Left forelimb (tissue), 1 donor: ENCODE results near the gene ASPHD2.

ENCODE experiments used
- DNase-seq: peaks from one replicate; pipeline ENCODE4 v3.0.0-alpha.2; 2018; ENCODE audit warnings: low spot score

Gene ASPHD2

GRCh38 chr22:26476705-26477340 lies 47.8 kb downstream of the ASPHD2 start:
- no peak for DNase-seq

- DNase-seq: no peak
Observed at GRCh38 chr22:26477341-26477731, 48.3 kb downstream of the ASPHD2 start.

- no peak for DNase-seq
Observed at GRCh38 chr22:26479043-26479791, 50.2 kb downstream of the ASPHD2 start.

- no peak for DNase-seq
Observed at GRCh38 chr22:26479792-26480610, 50.9 kb downstream of the ASPHD2 start.

- no peak for DNase-seq
Observed at GRCh38 chr22:26480611-26480932, 51.5 kb downstream of the ASPHD2 start.

GRCh38 chr22:26481112-26481693 lies 52.1 kb downstream of the ASPHD2 start:
- no peak for DNase-seq

GRCh38 chr22:26481694-26482093 lies 52.6 kb downstream of the ASPHD2 start:
- no peak for DNase-seq

- DNase-seq: no peak
Observed at GRCh38 chr22:26482161-26482560, 53.1 kb downstream of the ASPHD2 start.

GRCh38 chr22:26483043-26483438 lies 54.0 kb downstream of the ASPHD2 start:
- no peak for DNase-seq

GRCh38 chr22:26483439-26484359 lies 54.6 kb downstream of the ASPHD2 start, which contains the start of the genes HPS4 and SRRD:
HPS4 (minus strand) TSS chr22:26483783; CDS start chr22:26481762, 2,021 bp downstream.
SRRD (plus strand) TSS chr22:26483877; CDS start chr22:26483891, 14 bp downstream.
- peak; percentile 95 for DNase-seq

- DNase-seq: no peak
Observed at GRCh38 chr22:26484360-26484706, 55.3 kb downstream of the ASPHD2 start.

GRCh38 chr22:26485013-26485412 lies 56.0 kb downstream of the ASPHD2 start:
- no peak for DNase-seq

- DNase-seq: no peak
Observed at GRCh38 chr22:26485806-26486390, 56.8 kb downstream of the ASPHD2 start.

- no peak for DNase-seq
Observed at GRCh38 chr22:26486394-26486793, 57.3 kb downstream of the ASPHD2 start.

GRCh38 chr22:26487996-26488395 lies 58.9 kb downstream of the ASPHD2 start:
- no peak for DNase-seq

- DNase-seq: no peak
Observed at GRCh38 chr22:26489447-26490036, 60.5 kb downstream of the ASPHD2 start.

- no peak for DNase-seq
Observed at GRCh38 chr22:26492220-26492619, 63.2 kb downstream of the ASPHD2 start.

GRCh38 chr22:26494506-26494905 lies 65.4 kb downstream of the ASPHD2 start:
- no peak for DNase-seq
